Measurements from ENCODE around the gene GJA4.

GJA4 gene

DNA sequence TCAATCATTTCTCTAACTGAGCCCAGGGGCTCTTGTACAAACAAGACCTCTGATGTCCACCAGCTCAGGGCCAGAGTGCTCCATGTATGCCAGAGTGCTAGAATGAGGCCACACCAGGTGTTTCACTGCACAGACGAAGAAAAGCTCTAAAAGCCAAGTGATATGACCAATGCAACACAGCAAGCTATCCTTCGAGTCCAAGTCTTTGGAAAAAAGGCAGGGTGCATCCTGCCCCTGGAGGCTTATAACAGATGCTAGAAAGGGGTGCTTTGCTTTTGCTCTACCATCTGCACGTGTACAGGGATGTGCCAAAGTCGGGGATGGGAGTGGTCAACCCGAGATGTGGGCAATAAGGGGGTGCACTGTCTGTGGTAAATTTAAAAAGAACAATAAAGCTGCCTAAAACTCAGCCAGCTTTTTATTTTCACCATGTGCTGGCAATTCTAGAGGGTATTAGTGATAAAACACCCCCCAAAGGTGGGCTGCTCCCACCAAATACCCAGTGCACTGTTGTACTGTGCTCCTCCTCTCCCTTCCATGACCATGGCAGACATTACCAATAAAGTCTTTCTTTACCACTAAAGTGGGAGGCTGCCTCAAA is 34.6 kb downstream of the GJA4 start:
- Histone ChIP-seq H3K27ac (ENCODE audit: low read depth, low read length) (no peak overlapping the region), H3K9ac (ENCODE audit: low read length in 5 of 5) (no peak overlapping the region), H3K4me1 (ENCODE audit: control insufficient read depth in 5 of 5, insufficient read depth in 5 of 5, low read length in 5 of 5) (peaks cover 0 to 17% (median 0%) of the 10 kb centered on the region in 5 donors), H3K27me3 (ENCODE audit: control insufficient read depth in 5 of 5, insufficient read depth in 4 of 5, low read length in 5 of 5) (no peaks in the 10 kb centered on the region), H3K9me3 (ENCODE audit: control insufficient read depth in 5 of 5, low read length in 5 of 5) (peaks cover 0 to 8% (median 5%) of the 10 kb centered on the region in 5 donors), H3K36me3 (ENCODE audit: control insufficient read depth in 5 of 5, insufficient read depth in 5 of 5, low read length in 5 of 5) (peaks cover 0 to 8% (median 0%) of the 10 kb centered on the region in 5 donors), H3K4me3 (ENCODE audit: low read depth in 1 of 5, low read length in 5 of 5) (no peak overlapping the region)

DNA sequence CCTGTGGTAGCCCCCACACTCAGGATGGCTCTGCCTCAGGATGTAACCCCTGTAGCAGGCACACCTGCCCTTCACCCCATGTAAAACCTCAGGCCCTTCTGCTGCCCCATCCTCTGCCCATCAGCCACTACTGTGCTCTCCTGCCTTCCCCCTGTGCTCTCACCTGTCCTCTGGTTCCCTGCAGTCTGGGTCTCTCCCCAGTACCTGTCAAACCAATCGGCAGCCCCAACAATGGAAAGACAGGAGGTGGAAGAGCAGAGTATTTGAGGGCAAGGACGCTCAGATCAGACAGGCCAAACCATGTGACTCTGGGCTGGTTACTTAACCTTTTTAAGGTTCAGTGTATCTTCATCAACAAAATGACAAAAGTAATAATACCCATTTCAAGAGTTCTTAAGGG is 35.8 kb downstream of the GJA4 start:
- Histone ChIP-seq H3K9me3 (ENCODE audit: control insufficient read depth in 5 of 5, low read length in 5 of 5) (peaks cover 0 to 7% (median 2%) of the 10 kb centered on the region in 5 donors), H3K36me3 (ENCODE audit: control insufficient read depth in 5 of 5, insufficient read depth in 5 of 5, low read length in 5 of 5) (peaks cover 0 to 7% (median 5%) of the 10 kb centered on the region in 5 donors), H3K4me3 (ENCODE audit: low read depth in 1 of 5, low read length in 5 of 5) (no peak overlapping the region), H3K9ac (ENCODE audit: low read length in 5 of 5) (no peak overlapping the region), H3K4me1 (ENCODE audit: control insufficient read depth in 5 of 5, insufficient read depth in 5 of 5, low read length in 5 of 5) (peaks cover 0 to 20% (median 0%) of the 10 kb centered on the region in 5 donors), H3K27ac (ENCODE audit: low read depth, low read length) (no peak overlapping the region), H3K27me3 (ENCODE audit: control insufficient read depth in 5 of 5, insufficient read depth in 4 of 5, low read length in 5 of 5) (no peaks in the 10 kb centered on the region)

GRCh38 chr1:34829250-34829649 is 36.5 kb downstream of the GJA4 start:
- Histone ChIP-seq H3K4me3 (ENCODE audit: low read depth in 1 of 5, low read length in 5 of 5) (no peak overlapping the region), H3K27ac (ENCODE audit: low read depth, low read length) (no peak overlapping the region), H3K4me1 (ENCODE audit: control insufficient read depth in 5 of 5, insufficient read depth in 5 of 5, low read length in 5 of 5) (peaks cover 0 to 22% (median 0%) of the 10 kb centered on the region in 5 donors), H3K36me3 (ENCODE audit: control insufficient read depth in 5 of 5, insufficient read depth in 5 of 5, low read length in 5 of 5) (peaks cover 0 to 6% (median 3%) of the 10 kb centered on the region in 5 donors), H3K27me3 (ENCODE audit: control insufficient read depth in 5 of 5, insufficient read depth in 4 of 5, low read length in 5 of 5) (no peaks in the 10 kb centered on the region), H3K9me3 (ENCODE audit: control insufficient read depth in 5 of 5, low read length in 5 of 5) (peaks cover 0 to under 1% (median 0%) of the 10 kb centered on the region in 5 donors), H3K9ac (ENCODE audit: low read length in 5 of 5) (no peak overlapping the region)

- H3K36me3 ChIP-seq (ENCODE audit: control insufficient read depth in 5 of 5, insufficient read depth in 5 of 5, low read length in 5 of 5): peaks cover 0 to 6% (median 3%) of the 10 kb centered on the region in 5 donors
- H3K27me3 ChIP-seq (ENCODE audit: control insufficient read depth in 5 of 5, insufficient read depth in 4 of 5, low read length in 5 of 5): no peaks in the 10 kb centered on the region
- H3K27ac ChIP-seq (ENCODE audit: low read depth, low read length): no peak overlapping the region
- no peaks in the 10 kb centered on the region for H3K9me3 ChIP-seq (ENCODE audit: control insufficient read depth in 5 of 5, low read length in 5 of 5)
- H3K4me1 ChIP-seq (ENCODE audit: control insufficient read depth in 5 of 5, insufficient read depth in 5 of 5, low read length in 5 of 5): peaks cover 0 to 39% (median 8%) of the 10 kb centered on the region in 5 donors
- no peak overlapping the region for H3K9ac ChIP-seq (ENCODE audit: low read length in 5 of 5)
- H3K4me3 ChIP-seq (ENCODE audit: low read depth in 1 of 5, low read length in 5 of 5): no peak overlapping the region
Measured at GRCh38 chr1:34831721-34832246, 39.0 kb downstream of the GJA4 start.

GRCh38 chr1:34833711-34834110 is 40.9 kb downstream of the GJA4 start:
- peaks cover 0 to 56% (median 10%) of the 10 kb centered on the region in 5 donors for H3K4me1 ChIP-seq (ENCODE audit: control insufficient read depth in 5 of 5, insufficient read depth in 5 of 5, low read length in 5 of 5)
- peaks cover 0 to 6% (median 3%) of the 10 kb centered on the region in 5 donors for H3K36me3 ChIP-seq (ENCODE audit: control insufficient read depth in 5 of 5, insufficient read depth in 5 of 5, low read length in 5 of 5)
- H3K9ac ChIP-seq (ENCODE audit: low read length in 5 of 5): no peak overlapping the region
- no peak overlapping the region for H3K4me3 ChIP-seq (ENCODE audit: low read depth in 1 of 5, low read length in 5 of 5)
- no peaks in the 10 kb centered on the region for H3K9me3 ChIP-seq (ENCODE audit: control insufficient read depth in 5 of 5, low read length in 5 of 5)
- no peaks in the 10 kb centered on the region for H3K27me3 ChIP-seq (ENCODE audit: control insufficient read depth in 5 of 5, insufficient read depth in 4 of 5, low read length in 5 of 5)
- H3K27ac ChIP-seq (ENCODE audit: low read depth, low read length): no peak overlapping the region

- H3K27me3 ChIP-seq (ENCODE audit: control insufficient read depth in 5 of 5, insufficient read depth in 4 of 5, low read length in 5 of 5): no peaks in the 10 kb centered on the region
- peaks cover 5 to 93% (median 26%) of the 10 kb centered on the region in 5 donors for H3K4me1 ChIP-seq (ENCODE audit: control insufficient read depth in 5 of 5, insufficient read depth in 5 of 5, low read length in 5 of 5)
- peaks cover 0 to 2% (median 0%) of the 10 kb centered on the region in 5 donors for H3K36me3 ChIP-seq (ENCODE audit: control insufficient read depth in 5 of 5, insufficient read depth in 5 of 5, low read length in 5 of 5)
- no peak overlapping the region for H3K4me3 ChIP-seq (ENCODE audit: low read depth in 1 of 5, low read length in 5 of 5)
- H3K27ac ChIP-seq (ENCODE audit: low read depth, low read length): peak overlapping the region; percentile 41
- peak overlapping the region in 1 of 5 donors; percentile 4 for H3K9ac ChIP-seq (ENCODE audit: low read length in 5 of 5)
- no peaks in the 10 kb centered on the region for H3K9me3 ChIP-seq (ENCODE audit: control insufficient read depth in 5 of 5, low read length in 5 of 5)
Measured at GRCh38 chr1:34839526-34840305, 46.9 kb downstream of the GJA4 start.

GRCh38 chr1:34840426-34840825 is 47.6 kb downstream of the GJA4 start:
- peaks cover 0 to 5% (median 0%) of the 10 kb centered on the region in 5 donors for H3K36me3 ChIP-seq (ENCODE audit: control insufficient read depth in 5 of 5, insufficient read depth in 5 of 5, low read length in 5 of 5)
- H3K9me3 ChIP-seq (ENCODE audit: control insufficient read depth in 5 of 5, low read length in 5 of 5): no peaks in the 10 kb centered on the region
- peaks cover 5 to 91% (median 29%) of the 10 kb centered on the region in 5 donors for H3K4me1 ChIP-seq (ENCODE audit: control insufficient read depth in 5 of 5, insufficient read depth in 5 of 5, low read length in 5 of 5)
- no peaks in the 10 kb centered on the region for H3K27me3 ChIP-seq (ENCODE audit: control insufficient read depth in 5 of 5, insufficient read depth in 4 of 5, low read length in 5 of 5)
- H3K9ac ChIP-seq (ENCODE audit: low read length in 5 of 5): no peak overlapping the region
- no peak overlapping the region for H3K4me3 ChIP-seq (ENCODE audit: low read depth in 1 of 5, low read length in 5 of 5)
- peak overlapping the region; percentile 41 for H3K27ac ChIP-seq (ENCODE audit: low read depth, low read length)

- Histone ChIP-seq H3K9ac (ENCODE audit: low read length in 5 of 5) (no peak overlapping the region), H3K27me3 (ENCODE audit: control insufficient read depth in 5 of 5, insufficient read depth in 4 of 5, low read length in 5 of 5) (no peaks in the 10 kb centered on the region), H3K27ac (ENCODE audit: low read depth, low read length) (peak overlapping the region; percentile 70), H3K36me3 (ENCODE audit: control insufficient read depth in 5 of 5, insufficient read depth in 5 of 5, low read length in 5 of 5) (peaks cover 0 to 5% (median 0%) of the 10 kb centered on the region in 5 donors), H3K4me1 (ENCODE audit: control insufficient read depth in 5 of 5, insufficient read depth in 5 of 5, low read length in 5 of 5) (peaks cover 5 to 87% (median 25%) of the 10 kb centered on the region in 5 donors), H3K4me3 (ENCODE audit: low read depth in 1 of 5, low read length in 5 of 5) (no peak overlapping the region), H3K9me3 (ENCODE audit: control insufficient read depth in 5 of 5, low read length in 5 of 5) (no peaks in the 10 kb centered on the region)
Measured at GRCh38 chr1:34842073-34842472, 49.3 kb downstream of the GJA4 start.

- Histone ChIP-seq H3K4me3 (ENCODE audit: low read depth in 1 of 5, low read length in 5 of 5) (no peak overlapping the region), H3K4me1 (ENCODE audit: control insufficient read depth in 5 of 5, insufficient read depth in 5 of 5, low read length in 5 of 5) (peaks cover 5 to 88% (median 27%) of the 10 kb centered on the region in 5 donors), H3K27ac (ENCODE audit: low read depth, low read length) (peak overlapping the region; percentile 70), H3K36me3 (ENCODE audit: control insufficient read depth in 5 of 5, insufficient read depth in 5 of 5, low read length in 5 of 5) (peaks cover 0 to 10% (median 5%) of the 10 kb centered on the region in 5 donors), H3K9ac (ENCODE audit: low read length in 5 of 5) (no peak overlapping the region), H3K27me3 (ENCODE audit: control insufficient read depth in 5 of 5, insufficient read depth in 4 of 5, low read length in 5 of 5) (no peaks in the 10 kb centered on the region), H3K9me3 (ENCODE audit: control insufficient read depth in 5 of 5, low read length in 5 of 5) (no peaks in the 10 kb centered on the region)
Measured at GRCh38 chr1:34842952-34843371, 50.2 kb downstream of the GJA4 start.

All from subcutaneous abdominal adipose tissue (tissue), 5 donors.